ENCODE measurements around the gene S1PR5.
"Not testable (repeated sequence)": the region's sequence is repeated elsewhere in the genome, so short reads cannot be mapped to it uniquely, and the experiment has no call there.

The S1PR5 gene

DNA sequence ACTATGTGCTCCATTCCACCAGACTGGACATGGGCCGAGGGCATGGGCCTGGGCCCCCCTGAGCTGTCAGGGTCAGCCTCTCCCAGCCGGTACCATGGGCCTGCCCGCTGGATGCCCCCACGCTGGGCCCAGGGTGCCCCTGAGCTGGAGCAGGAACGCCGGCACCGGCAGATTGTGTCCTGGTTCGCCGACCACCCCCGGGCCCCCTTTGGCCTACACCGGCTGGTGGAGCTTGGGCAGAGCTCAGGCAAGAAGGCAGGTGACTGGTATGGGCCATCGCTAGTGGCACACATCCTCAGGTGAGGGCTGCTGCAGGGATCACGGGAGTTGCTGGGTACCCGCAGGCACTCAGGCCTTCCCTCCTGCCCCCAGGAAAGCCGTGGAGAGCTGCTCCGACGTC is 29.6 kb upstream of the S1PR5 start:
- in situ Hi-C loops (cut with MboI; ENCODE audit: low pct_unique_long_range_greater_than_20kb, low sequenced_read_pairs), result no loop called here
- no peak for DNase-seq

DNA sequence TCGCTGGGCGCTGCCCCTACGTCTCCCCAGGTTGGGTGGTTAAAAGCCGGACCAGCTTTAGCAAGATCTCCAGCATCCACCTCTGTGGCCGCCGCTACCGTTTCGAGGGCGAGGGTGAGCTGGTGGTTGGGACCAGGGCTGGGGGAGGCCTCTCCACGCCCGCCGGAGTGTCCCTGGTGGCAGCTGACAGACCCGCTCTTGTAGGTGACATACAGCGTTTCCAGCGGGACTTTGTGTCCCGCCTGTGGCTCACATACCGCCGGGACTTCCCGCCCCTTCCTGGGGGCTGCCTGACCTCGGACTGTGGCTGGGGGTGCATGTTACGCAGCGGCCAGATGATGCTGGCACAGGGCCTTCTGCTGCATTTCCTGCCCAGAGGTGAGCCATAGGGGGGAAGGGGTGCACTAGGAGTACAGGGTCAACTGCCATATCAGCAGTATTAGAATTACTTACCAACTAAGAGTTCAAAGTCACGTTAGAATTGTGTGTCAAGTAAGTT is 27.6 kb upstream of the S1PR5 start:
- DNase-seq, result no peak

GRCh38 chr19:10544242-10544752 is 27.1 kb upstream of the S1PR5 start:
- in situ Hi-C loops (cut with MboI; ENCODE audit: low pct_unique_long_range_greater_than_20kb, low sequenced_read_pairs), result no loop called here
- DNase-seq, result peak; percentile 23

More for the DNA sequence above, 27.6 kb upstream of the S1PR5 start:
- in situ Hi-C loops (cut with MboI; ENCODE audit: low pct_unique_long_range_greater_than_20kb, low sequenced_read_pairs), result no loop called here

GRCh38 chr19:10543420-10544241 is 26.4 kb upstream of the S1PR5 start, which contains the start of gene ATG4D:
ATG4D (plus strand) TSS chr19:10543904; CDS start chr19:10544091, 187 bp downstream.
- in situ Hi-C loops (cut with MboI; ENCODE audit: low pct_unique_long_range_greater_than_20kb, low sequenced_read_pairs), result no loop called here
- DNase-seq, result peak; percentile 63

DNA sequence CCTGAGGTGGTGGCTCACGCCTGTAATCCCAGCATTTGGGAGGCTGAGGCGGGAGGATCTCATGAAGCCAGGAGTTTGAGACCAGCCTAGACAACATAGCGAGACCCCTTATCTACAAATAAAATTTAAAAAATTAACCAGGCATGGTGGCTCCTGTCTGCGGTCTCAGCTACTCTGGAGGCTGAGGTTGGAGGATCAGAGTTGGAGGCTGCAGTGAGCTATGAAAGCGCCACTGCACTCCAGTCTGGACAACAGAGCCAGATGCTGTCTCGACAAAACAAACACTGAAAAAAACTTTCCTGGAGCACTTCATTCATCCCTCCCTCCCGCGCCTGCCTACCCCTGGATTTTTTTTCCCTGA is 25.8 kb upstream of the S1PR5 start:
- no peak for DNase-seq
- in situ Hi-C loops (cut with MboI; ENCODE audit: low pct_unique_long_range_greater_than_20kb, low sequenced_read_pairs), result no loop called here

DNA sequence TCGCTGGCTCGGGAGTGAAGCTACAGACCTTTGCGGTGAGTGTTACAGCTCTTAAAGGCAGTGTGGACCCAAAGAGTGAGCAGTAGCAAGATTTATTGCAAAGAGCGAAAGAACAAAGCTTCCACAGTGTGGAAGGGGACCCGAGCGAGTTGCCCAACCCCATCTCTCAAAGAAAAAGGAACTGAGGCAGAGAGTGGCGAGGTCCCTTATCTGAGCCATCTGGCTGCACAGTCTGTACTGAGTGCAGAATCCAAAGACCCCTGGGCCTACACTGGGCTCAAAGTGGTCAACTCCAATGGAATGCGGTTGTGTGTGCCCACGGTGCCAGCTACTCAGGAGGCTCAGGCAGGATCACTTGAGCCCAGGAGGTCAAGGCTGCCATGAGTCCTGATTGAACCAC is 21.8 kb upstream of the S1PR5 start:
- in situ Hi-C loops (cut with MboI; ENCODE audit: low pct_unique_long_range_greater_than_20kb, low sequenced_read_pairs); DNase-seq: not testable (repeated sequence)

GRCh38 chr19:10538204-10538983 is 21.1 kb upstream of the S1PR5 start:
- DNase-seq, result no peak
- in situ Hi-C loops (cut with MboI; ENCODE audit: low pct_unique_long_range_greater_than_20kb, low sequenced_read_pairs), result no loop called here

DNA sequence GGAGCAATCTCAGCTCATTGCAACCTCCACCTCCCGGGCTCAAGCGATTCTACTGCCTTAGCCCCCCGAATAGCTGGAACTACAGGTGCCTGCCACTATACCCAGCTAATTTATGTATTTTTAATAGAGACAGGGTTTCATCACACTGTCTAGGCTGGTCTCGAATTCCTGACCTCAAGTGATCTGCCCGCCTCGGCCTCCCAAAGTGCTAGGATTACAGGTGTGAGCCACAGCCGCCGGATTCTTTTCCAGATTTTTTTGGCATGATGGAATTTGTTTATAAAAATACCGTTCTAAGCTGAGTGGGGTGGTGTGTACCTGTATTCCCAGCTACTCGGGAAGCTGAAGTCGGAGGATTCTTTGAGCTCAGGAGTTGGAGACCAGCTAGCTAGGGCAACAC is 20.4 kb upstream of the S1PR5 start:
- no peak for DNase-seq
- in situ Hi-C loops (cut with MboI; ENCODE audit: low pct_unique_long_range_greater_than_20kb, low sequenced_read_pairs), result no loop called here

DNA sequence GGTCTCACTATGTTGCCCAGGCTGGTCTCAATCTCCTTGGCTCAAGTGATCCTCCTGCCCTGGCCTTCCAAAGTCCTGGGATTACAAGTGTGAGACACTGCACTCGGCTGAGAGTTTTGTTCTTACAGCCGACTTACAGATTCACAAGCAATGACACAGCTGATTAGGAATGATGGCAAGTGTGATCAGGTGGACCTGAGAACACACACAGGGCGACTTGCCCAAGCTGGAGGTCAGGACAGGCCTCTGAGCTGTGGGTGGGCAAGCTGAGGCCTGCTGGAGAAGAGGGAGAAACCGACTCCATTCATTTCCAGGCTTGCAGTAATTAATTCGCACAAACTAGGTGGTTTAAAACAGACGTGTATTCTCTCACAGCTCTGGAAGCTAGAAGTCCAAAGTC is 18.4 kb upstream of the S1PR5 start:
- in situ Hi-C loops (cut with MboI; ENCODE audit: low pct_unique_long_range_greater_than_20kb, low sequenced_read_pairs), result no loop called here
- DNase-seq, result no peak

GRCh38 chr19:10533646-10534386 is 16.6 kb upstream of the S1PR5 start:
- in situ Hi-C loops (cut with MboI; ENCODE audit: low pct_unique_long_range_greater_than_20kb, low sequenced_read_pairs), result no loop called here
- DNase-seq, result no peak

GRCh38 chr19:10532457-10532856 is 15.2 kb upstream of the S1PR5 start:
- no peak for DNase-seq
- in situ Hi-C loops (cut with MboI; ENCODE audit: low pct_unique_long_range_greater_than_20kb, low sequenced_read_pairs), result no loop called here

- in situ Hi-C loops (cut with MboI; ENCODE audit: low pct_unique_long_range_greater_than_20kb, low sequenced_read_pairs); DNase-seq: not testable (repeated sequence)
These were observed 9.6 kb upstream of the S1PR5 start for GRCh38 chr19:10526887-10527286.

- in situ Hi-C loops (cut with MboI; ENCODE audit: low pct_unique_long_range_greater_than_20kb, low sequenced_read_pairs), result no loop called here
- DNase-seq, result no peak
These were observed 8.4 kb upstream of the S1PR5 start for GRCh38 chr19:10525636-10526035.

- no peak for DNase-seq
- in situ Hi-C loops (cut with MboI; ENCODE audit: low pct_unique_long_range_greater_than_20kb, low sequenced_read_pairs), result no loop called here
These were observed 5.9 kb upstream of the S1PR5 start for GRCh38 chr19:10523135-10523636.

DNA sequence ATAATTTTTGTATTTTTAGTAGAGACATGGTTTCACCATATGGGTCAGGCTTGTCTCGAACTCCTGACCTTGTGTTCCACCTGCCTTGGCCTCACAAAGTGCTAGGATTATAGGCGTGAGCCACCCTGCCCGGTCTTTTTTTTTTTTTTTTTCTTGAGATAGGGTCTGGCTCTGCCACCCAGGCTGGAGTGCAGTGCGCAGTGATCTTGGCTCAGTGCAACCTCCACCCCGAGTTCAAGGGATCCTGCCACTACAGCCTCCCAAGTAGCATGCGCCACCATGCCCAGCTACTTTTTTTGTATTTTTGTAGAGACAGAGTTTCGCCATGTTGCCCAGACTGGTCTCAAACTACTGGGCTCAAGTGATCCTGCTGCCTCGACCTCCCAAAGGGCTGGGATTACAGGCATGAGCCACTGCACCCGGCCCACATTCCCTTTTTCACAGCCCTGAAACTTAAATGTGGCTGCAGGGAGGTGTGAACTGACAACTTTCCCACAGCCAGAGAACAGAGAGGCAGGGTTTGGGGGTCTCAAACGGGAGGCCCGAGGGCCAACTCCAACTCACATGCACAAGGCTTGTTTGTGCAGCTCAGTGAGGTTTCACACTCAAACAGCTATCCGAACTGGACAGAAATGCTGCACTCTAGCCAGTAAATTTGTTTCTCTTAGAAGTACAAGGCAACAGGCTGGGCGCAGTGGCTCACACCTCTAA is 4.4 kb upstream of the S1PR5 start:
- in situ Hi-C loops (cut with MboI; ENCODE audit: low pct_unique_long_range_greater_than_20kb, low sequenced_read_pairs), result no loop called here
- DNase-seq, result no peak

DNA sequence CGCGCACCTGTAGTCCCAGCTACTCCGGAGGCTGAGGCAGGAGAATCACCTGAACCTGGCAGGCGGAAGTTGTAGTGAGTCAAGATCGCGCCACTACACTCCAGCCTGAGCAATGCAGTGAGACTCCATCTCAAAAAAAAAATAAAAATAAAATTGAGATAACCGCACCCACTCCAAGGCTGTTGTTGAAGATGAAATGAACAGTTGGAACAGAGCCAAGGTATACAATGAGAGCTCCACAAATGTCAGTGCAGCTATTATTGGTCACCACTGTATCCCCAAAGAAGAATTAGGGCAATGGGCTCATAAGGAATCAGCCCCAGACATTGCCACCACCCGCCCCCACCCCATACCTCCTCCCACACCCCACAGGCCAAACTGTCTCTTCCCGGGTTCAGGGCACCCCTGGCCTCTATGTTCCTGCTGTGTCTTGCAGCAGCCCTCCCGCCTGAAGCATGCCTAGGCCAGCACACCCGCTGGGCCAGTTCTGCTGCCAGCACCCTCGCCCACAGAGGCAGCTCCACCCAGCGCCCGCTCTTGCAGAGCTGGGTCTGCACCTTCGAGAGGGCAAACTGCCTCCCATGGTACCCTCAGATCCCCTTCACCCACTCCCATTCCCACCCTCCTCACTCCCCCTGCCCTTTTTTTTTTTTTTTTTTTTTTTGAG is 3.5 kb upstream of the S1PR5 start:
- in situ Hi-C loops (cut with MboI; ENCODE audit: low pct_unique_long_range_greater_than_20kb, low sequenced_read_pairs), result no loop called here
- no peak for DNase-seq

GRCh38 chr19:10519421-10519820 is 2.2 kb upstream of the S1PR5 start:
- in situ Hi-C loops (cut with MboI; ENCODE audit: low pct_unique_long_range_greater_than_20kb, low sequenced_read_pairs), result no loop called here
- no peak for DNase-seq
